Spleen (tissue), 11 donors: Measurements from ENCODE around the gene TEX35. TPM values are rescaled to one million over a fixed set of nuclear protein-coding genes. Genes with fewer than 3 reads are reported as not detected.
A peak's percentile ranks its signal among the peaks of the same experiment; 100 is the strongest.

Experiments
- DNase-seq: peaks from one replicate; pipeline ENCODE4 v3.0.0-alpha.2; 2020
- H3K27ac ChIP-seq, 8 donors: fragments of 200-600 bp; sonication (generic) in 7 of 8; 1 replicate in 4 of 8; 2 replicates in 4 of 8; pipeline versions ENCODE4 v1.5.0 to v1.8.0; 2016 to 2021; ENCODE audit warnings: inconsistent platforms in 4 of 8, mild to moderate bottlenecking in 4 of 8, moderate library complexity in 1 of 8
- H3K27me3 ChIP-seq, 7 donors: fragments of 200-600 bp; sonication (generic) in 6 of 7; replicated peaks in 1 of 7; 1 replicate in 4 of 7; 2 replicates in 3 of 7; pipeline versions ENCODE4 v1.5.0 to v1.8.0; 2016 to 2021; ENCODE audit warnings: inconsistent platforms in 3 of 7, mild to moderate bottlenecking in 1 of 7
- H3K36me3 ChIP-seq, 6 donors: fragments of 200-600 bp; sonication (generic) in 5 of 6; 1 replicate in 4 of 6; 2 replicates in 2 of 6; pipeline versions ENCODE4 v1.5.0 to v1.8.0; 2016 to 2021; ENCODE audit warnings: inconsistent platforms in 2 of 6
- H3K4me1 ChIP-seq, 6 donors: fragments of 200-600 bp; sonication (generic) in 5 of 6; 1 replicate in 3 of 6; 2 replicates in 3 of 6; pipeline versions ENCODE4 v1.5.0 to v1.8.0; 2016 to 2021; ENCODE audit warnings: inconsistent platforms in 3 of 6
- H3K4me3 ChIP-seq, 8 donors: fragments of 200-600 bp; sonication (generic) in 7 of 8; 1 replicate in 4 of 8; 2 replicates in 4 of 8; pipeline versions ENCODE4 v1.5.0 to v1.8.0; 2016 to 2021; ENCODE audit warnings: inconsistent platforms in 4 of 8, mild to moderate bottlenecking in 4 of 8, moderate library complexity in 2 of 8
- H3K9me3 ChIP-seq, 8 donors: fragments of 200-600 bp; sonication (generic) in 7 of 8; 1 replicate in 4 of 8; 2 replicates in 4 of 8; pipeline versions ENCODE4 v1.5.0 to v1.8.0; 2016 to 2021; ENCODE audit warnings: inconsistent platforms in 4 of 8
- POLR2A ChIP-seq, 3 donors: fragments of 450-650 bp; IDR thresholded peaks; one replicate each; pipeline ENCODE4 v1.5.1; 2017; ENCODE audit warnings: antibody characterized with exemption in 3 of 3, mild to moderate bottlenecking in 1 of 3
- POLR2AphosphoS5 ChIP-seq, 3 donors: sonication (generic); formaldehyde crosslinking; IDR thresholded peaks; one replicate each; pipeline ENCODE4 v1.5.1; 2017; ENCODE audit warnings: antibody characterized with exemption in 3 of 3
- WGBS, 5 donors: extraction: QIAGEN DNeasy Blood & Tissue Kit in 3 of 5; methylation state at CpG; one replicate each; pipeline versions ENCODE4 v1.1.5 to v1.1.7; 2013 to 2018; 5-methylcytosine and 5-hydroxymethylcytosine counted together
- intact Hi-C: fragments of 100-400 bp; cut with DNase I; formaldehyde crosslinking; loops from one replicate; pipeline ENCODE4 v1.15.0; 2023; ENCODE audit warnings: low total_unique reads
- polyA plus RNA-seq, 3 donors: library from polyadenylated mRNA; stranded (reverse); fragments of 200-250 nt; gene quantifications; one replicate each; pipeline ENCODE4 v1.2.1, GENCODE V29; 2013
- total RNA-seq, 7 donors: library from RNA; depleted of rRNA in 3 of 7; stranded (reverse); fragments of >200 nt in 3 of 7; fragmentation: NEBNext Ultra II Directional in 4 of 7; extraction: Animal tissue kit (Norgen Biotek cat#: 25700) in 4 of 7; gene quantifications; one replicate each; pipeline versions ENCODE4 v1.1.0 to v1.2.1, GENCODE V29; 2016 to 2021
- TF ChIP-seq, protein P1 (sequence below), 11 experiments: fragments of 200-600 bp in 7 of 11; fragments of 450-650 bp in 4 of 11; sonication (generic) in 4 of 11; IDR thresholded peaks in 8 of 11; conservative IDR thresholded peaks in 3 of 11; 1 replicate in 7 of 11; 2 replicates in 4 of 11; pipeline versions ENCODE4 v1.4.0 to v1.8.0; 2016 to 2021; ENCODE audit warnings: antibody characterized with exemption in 11 of 11, inconsistent platforms in 4 of 11, mild to moderate bottlenecking in 1 of 11
- donor health status: healthy with polysubstance abuse.
- donor health status: DM: no; HTN: no; CAD: no; lungs with moderate emphysema.
- donor health status: DM: no; HTN: no; CAD: no.
- donor health status: Bipolar disorder and iron deficiency.
- donor health status: healthy.
- donor health status: DM: no; HTN: no; CAD: no.
- donor health status: DM: yes; HTN: yes; CAD: no.

The TEX35 gene
- total and polyA plus RNA-seq, 10 donors = 0.09 to 0.20 (median 0.10) TPM; not detected in 7

- TF ChIP-seq, protein P1, sequence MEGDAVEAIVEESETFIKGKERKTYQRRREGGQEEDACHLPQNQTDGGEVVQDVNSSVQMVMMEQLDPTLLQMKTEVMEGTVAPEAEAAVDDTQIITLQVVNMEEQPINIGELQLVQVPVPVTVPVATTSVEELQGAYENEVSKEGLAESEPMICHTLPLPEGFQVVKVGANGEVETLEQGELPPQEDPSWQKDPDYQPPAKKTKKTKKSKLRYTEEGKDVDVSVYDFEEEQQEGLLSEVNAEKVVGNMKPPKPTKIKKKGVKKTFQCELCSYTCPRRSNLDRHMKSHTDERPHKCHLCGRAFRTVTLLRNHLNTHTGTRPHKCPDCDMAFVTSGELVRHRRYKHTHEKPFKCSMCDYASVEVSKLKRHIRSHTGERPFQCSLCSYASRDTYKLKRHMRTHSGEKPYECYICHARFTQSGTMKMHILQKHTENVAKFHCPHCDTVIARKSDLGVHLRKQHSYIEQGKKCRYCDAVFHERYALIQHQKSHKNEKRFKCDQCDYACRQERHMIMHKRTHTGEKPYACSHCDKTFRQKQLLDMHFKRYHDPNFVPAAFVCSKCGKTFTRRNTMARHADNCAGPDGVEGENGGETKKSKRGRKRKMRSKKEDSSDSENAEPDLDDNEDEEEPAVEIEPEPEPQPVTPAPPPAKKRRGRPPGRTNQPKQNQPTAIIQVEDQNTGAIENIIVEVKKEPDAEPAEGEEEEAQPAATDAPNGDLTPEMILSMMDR (IDR thresholded peaks at IDR 0.05 in 8 of 11, conservative IDR thresholded peaks at IDR 0.05 in 3 of 11) = no peak
- no peak for TF ChIP-seq POLR2A (IDR thresholded peaks at IDR 0.05)
- Histone ChIP-seq H3K27me3 (no peaks in the 10 kb centered on the region), H3K4me1 (peaks cover 0 to 10% (median 0%) of the 10 kb centered on the region in 6 donors), H3K4me3 (no peak overlapping the region), H3K27ac (no peak overlapping the region), H3K36me3 (no peaks in the 10 kb centered on the region), H3K9me3 (peaks cover 0 to 11% (median 7%) of the 10 kb centered on the region in 8 donors)
- WGBS, 5 donors = 91 to 95% (median 93%) methylated on average over 7 of the region's 7 CpGs
- no peak for DNase-seq
- intact Hi-C loops = no loop called here
Observed at GRCh38 chr1:178563099-178563820, 50.4 kb downstream of the TEX35 start.

DNA sequence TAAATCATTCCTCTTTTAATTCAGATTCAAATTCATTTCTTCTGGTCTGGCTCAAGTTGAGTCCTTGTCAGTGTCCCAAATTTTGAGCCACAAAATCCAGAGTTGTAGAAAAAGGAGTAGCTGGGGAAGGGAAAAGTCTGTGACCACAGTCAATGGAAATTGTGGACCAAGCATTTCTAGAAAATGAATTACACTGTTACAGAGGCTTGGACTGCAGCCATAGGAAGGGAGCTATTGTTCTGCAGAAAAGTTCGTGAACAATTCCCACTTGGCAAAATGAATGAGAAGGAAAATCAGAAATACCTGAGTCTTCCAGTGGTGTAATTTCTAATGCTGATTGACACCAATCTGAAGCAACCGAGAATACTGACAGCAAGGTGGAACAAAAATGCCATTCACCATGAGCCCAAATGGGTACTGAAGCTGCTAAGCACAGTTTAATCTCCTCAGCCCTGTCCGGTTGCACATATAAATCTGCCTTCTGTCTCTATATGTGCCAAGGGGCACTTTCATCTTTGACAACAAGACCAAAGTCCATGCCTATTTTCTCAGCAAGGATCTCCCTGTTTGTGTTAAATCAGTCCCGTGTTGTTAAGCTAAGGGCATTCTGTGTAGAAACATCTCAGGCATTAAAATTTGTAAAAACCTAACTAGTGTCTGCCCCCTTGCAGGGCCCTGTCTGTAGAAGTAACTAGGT, 51.3 kb downstream of the TEX35 start:
- WGBS, 5 donors = 82 to 94% (median 82%) methylated on average over 4 of the region's 4 CpGs

GRCh38 chr1:178564783-178565180, 51.9 kb downstream of the TEX35 start:
- peaks cover 0 to 11% (median 7%) of the 10 kb centered on the region in 8 donors for H3K9me3 ChIP-seq
- 38 to 90% (median 57%) methylated on average over 2 of the region's 2 CpGs for WGBS, 5 donors
- no peaks in the 10 kb centered on the region for H3K36me3 ChIP-seq
- intact Hi-C loops = no loop called here
- H3K4me1 ChIP-seq = peaks cover 0 to 10% (median 0%) of the 10 kb centered on the region in 6 donors
- H3K4me3 ChIP-seq = no peak overlapping the region
- H3K27me3 ChIP-seq = no peaks in the 10 kb centered on the region
- no peak for TF ChIP-seq POLR2A (IDR thresholded peaks at IDR 0.05)
- TF ChIP-seq, protein P1 (IDR thresholded peaks at IDR 0.05 in 8 of 11, conservative IDR thresholded peaks at IDR 0.05 in 3 of 11) = no peak
- TF ChIP-seq POLR2AphosphoS5 (IDR thresholded peaks at IDR 0.05) = no peak
- no peak for DNase-seq
- H3K27ac ChIP-seq = peak overlapping the region in 1 of 8 donors; percentile 22

More for the DNA sequence above, 51.3 kb downstream of the TEX35 start:
- TF ChIP-seq POLR2A (IDR thresholded peaks at IDR 0.05) (no peak), POLR2AphosphoS5 (IDR thresholded peaks at IDR 0.05) (no peak)
- TF ChIP-seq, protein P1 (IDR thresholded peaks at IDR 0.05 in 8 of 11, conservative IDR thresholded peaks at IDR 0.05 in 3 of 11) = no peak
- H3K27me3 ChIP-seq = no peaks in the 10 kb centered on the region
- peak overlapping the region in 1 of 8 donors; percentile 22 for H3K27ac ChIP-seq
- no peak for DNase-seq
- intact Hi-C loops = no loop called here
- H3K4me3 ChIP-seq = no peak overlapping the region
- H3K36me3 ChIP-seq = no peaks in the 10 kb centered on the region
- H3K9me3 ChIP-seq = peaks cover 0 to 11% (median 7%) of the 10 kb centered on the region in 8 donors
- peaks cover 0 to 10% (median 0%) of the 10 kb centered on the region in 6 donors for H3K4me1 ChIP-seq

GRCh38 chr1:178565586-178565985, 52.7 kb downstream of the TEX35 start:
- no peak overlapping the region for H3K4me3 ChIP-seq
- no peaks in the 10 kb centered on the region for H3K27me3 ChIP-seq
- peaks cover 0 to 11% (median 7%) of the 10 kb centered on the region in 8 donors for H3K9me3 ChIP-seq
- intact Hi-C loops = no loop called here
- no peak overlapping the region for H3K27ac ChIP-seq
- WGBS, 5 donors = 86 to 96% (median 90%) methylated on average over 3 of the region's 3 CpGs
- H3K4me1 ChIP-seq = peaks cover 0 to 10% (median 0%) of the 10 kb centered on the region in 6 donors
- H3K36me3 ChIP-seq = no peaks in the 10 kb centered on the region
- DNase-seq = no peak
- TF ChIP-seq, protein P1 (IDR thresholded peaks at IDR 0.05 in 8 of 11, conservative IDR thresholded peaks at IDR 0.05 in 3 of 11) = no peak
- TF ChIP-seq POLR2A (IDR thresholded peaks at IDR 0.05) (no peak), POLR2AphosphoS5 (IDR thresholded peaks at IDR 0.05) (no peak)
